22Rv1 (cell line): ENCODE measurements around the gene INPP5A.

Source experiments
- H3K27ac ChIP-seq: fragments of 450-650 bp; 2 replicates; pipeline ENCODE4 v1.5.1; 2017
- ZFX ChIP-seq: fragments of 450-650 bp; IDR thresholded peaks from 2 replicates; pipeline ENCODE4 v1.6.1; 2017; ENCODE audit warnings: antibody characterized with exemption, borderline replicate concordance
- TF ChIP-seq, protein P1 (sequence below): fragments of 450-650 bp; IDR thresholded peaks from 2 replicates; pipeline ENCODE4 v1.5.1; 2017; ENCODE audit warnings: mild to moderate bottlenecking

The INPP5A gene

DNA sequence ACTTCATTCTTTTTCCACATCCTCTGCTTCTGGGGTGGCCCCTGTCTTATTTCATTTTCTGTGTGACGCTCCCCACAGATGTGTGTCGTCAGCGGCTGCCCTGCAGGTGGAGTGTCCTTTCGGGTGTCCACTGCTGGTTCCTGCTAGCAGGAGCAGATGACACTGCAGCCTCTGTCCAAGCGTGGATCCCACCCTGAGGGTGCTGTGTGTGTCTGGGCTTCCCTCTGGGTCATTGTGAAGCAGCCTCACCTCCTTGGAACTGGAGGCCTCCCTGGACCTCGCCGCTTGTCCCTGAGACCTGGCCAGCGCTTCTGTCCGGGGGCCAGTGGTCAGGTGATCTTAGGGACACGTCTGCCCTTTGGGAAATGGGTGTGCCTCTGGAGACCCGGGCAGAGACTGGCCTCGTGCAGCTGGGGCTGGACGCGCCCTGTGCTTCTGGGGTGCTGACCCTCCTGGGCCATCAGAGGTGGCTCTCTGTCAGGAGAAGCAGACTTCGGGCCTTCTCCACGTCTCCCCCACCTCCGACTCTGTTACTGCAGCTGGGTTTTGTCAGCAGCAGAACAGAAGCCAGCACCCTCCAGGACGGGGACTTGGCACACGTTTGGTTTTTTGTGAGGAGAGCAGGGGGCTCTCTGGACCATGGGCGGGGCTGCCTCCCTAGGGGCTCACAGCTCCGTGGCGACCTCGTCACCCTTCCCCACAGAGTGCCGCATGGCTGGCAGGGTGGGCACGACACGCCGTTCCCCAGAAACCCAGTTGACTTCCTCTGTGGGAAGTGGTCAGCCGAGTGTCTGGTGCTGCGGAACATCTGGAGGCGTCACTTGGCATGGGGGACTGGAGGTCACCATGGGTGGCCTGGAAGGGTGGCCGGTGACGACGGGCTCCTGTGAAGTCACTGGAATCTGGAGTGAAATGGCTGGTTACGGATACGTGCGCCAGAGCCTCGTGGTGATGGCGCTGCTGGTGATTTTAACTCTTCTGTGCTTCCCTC is 48.4 kb downstream of the INPP5A start:
- TF ChIP-seq, protein P1, sequence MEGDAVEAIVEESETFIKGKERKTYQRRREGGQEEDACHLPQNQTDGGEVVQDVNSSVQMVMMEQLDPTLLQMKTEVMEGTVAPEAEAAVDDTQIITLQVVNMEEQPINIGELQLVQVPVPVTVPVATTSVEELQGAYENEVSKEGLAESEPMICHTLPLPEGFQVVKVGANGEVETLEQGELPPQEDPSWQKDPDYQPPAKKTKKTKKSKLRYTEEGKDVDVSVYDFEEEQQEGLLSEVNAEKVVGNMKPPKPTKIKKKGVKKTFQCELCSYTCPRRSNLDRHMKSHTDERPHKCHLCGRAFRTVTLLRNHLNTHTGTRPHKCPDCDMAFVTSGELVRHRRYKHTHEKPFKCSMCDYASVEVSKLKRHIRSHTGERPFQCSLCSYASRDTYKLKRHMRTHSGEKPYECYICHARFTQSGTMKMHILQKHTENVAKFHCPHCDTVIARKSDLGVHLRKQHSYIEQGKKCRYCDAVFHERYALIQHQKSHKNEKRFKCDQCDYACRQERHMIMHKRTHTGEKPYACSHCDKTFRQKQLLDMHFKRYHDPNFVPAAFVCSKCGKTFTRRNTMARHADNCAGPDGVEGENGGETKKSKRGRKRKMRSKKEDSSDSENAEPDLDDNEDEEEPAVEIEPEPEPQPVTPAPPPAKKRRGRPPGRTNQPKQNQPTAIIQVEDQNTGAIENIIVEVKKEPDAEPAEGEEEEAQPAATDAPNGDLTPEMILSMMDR, result no peak
- no peak for TF ChIP-seq ZFX

DNA sequence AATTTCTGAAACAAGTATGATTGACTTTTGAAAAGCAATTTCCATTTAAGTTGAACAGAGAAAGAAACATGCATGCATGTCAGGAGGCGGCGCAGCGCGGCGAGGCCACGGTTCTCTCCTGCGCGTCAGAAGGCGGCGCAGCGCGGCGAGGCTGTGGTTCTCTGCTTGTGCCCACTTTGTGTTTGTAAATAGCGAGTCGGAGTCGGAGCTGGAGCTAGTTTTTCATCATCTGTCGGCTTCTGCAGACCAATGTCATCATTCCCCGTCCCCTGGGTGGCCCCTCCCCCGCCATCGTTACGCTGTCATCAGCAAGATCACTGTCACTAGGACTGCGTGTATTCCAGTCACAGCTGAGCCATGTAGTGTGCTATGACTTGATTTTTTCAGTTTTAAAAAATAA is 49.2 kb downstream of the INPP5A start:
- no peak overlapping the region for H3K27ac ChIP-seq
- TF ChIP-seq ZFX, result no peak
- TF ChIP-seq, protein P1, result no peak

More for the DNA sequence above, 48.4 kb downstream of the INPP5A start:
- H3K27ac ChIP-seq, result no peak overlapping the region

DNA sequence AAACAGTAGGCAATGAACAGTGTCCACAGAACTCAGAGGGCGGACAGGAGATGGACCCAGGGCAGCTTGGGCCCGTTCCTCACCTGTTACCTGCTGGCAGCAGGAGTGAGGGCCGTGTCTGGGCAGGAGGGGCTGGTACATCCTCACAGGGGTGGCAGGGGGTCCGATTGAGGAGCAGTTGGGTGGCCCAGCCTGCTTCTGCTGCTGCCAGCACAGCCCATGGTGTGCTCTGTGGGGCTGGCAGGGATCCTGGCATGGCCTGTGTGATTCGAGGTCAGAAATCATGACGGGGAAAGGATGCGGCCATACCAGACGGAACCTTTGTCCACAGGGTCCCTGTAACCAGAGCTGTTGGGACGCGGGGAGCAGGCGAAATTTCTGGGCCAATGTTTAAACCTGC is 49.6 kb downstream of the INPP5A start:
- no peak for TF ChIP-seq ZFX
- TF ChIP-seq, protein P1, result no peak
- H3K27ac ChIP-seq, result no peak overlapping the region

DNA sequence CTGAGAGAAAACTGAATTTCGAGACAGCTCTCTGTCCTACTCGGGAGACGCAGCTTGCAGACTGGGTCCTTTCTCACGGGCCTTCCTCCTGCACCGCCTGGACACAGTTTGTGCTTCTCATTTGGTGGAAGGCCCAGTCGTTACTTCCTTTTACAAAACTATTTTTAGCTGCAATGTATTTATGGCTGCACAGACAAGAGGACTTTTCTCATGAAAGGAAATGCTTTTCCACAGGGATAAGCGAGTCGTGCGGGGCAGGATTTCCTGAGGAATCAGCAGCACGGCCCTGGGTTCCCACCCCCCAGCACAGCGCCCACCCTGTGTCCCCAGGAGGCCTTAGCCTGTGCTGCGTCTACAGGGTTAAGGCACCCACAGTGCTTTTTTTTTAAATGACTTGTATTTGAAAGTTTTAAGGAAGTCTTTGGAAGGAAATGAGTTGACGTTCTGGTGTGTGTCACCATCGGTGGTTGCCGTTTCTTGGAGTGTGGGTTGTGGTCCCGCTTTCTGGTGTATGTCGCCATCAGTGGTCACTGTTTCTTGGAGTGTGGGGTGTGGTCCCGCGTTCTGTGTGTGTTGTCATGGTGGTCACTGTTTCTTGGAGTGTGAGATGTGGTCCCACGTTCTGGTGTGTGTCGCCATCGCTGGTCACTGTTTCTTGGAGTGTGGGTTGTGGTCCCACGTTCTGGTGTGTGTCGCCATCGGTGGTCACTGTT is 50.9 kb downstream of the INPP5A start:
- no peak overlapping the region for H3K27ac ChIP-seq
- TF ChIP-seq, protein P1, result no peak
- TF ChIP-seq ZFX, result no peak

DNA sequence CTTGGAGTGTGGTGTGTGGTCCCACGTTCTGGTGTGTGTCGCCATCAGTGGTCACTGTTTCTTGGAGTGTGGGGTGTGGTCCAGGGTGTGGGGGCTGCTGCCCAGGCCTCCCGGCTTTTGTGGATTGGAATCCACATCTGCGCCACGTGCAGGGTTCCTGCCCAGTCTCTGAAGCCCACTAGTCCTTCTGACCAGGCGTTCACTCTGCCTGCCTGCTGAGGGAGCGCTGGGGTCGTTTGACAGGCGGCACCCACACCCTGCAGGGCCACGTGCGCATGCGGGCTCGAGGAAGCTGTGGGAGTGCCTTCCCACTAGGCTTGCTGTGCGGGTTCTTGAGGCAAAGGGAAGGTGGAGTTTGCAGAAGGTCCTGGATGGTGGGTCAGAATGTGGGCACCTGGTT is 51.4 kb downstream of the INPP5A start:
- TF ChIP-seq, protein P1, result no peak
- TF ChIP-seq ZFX, result no peak
- H3K27ac ChIP-seq, result no peak overlapping the region

DNA sequence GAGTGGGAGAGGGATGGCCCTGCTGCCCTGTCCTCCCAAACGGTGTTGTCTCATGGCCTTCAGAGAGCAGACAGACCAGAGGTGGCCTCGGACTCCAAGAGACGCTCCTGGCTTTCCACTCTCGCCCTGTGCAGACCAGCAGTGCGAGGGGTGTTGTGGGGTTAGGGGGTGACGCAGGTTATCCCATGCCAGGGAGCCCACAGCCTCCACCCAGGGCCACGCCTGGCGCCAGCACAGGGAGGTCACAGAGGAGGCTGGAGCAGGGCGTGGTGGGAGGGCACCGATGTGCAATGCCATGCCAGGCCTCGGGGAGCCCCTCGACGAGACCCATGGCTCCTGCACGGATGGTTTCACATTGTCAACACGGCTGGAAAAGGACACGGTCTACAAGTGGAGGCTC is 52.1 kb downstream of the INPP5A start:
- H3K27ac ChIP-seq, result no peak overlapping the region
- TF ChIP-seq ZFX, result no peak

DNA sequence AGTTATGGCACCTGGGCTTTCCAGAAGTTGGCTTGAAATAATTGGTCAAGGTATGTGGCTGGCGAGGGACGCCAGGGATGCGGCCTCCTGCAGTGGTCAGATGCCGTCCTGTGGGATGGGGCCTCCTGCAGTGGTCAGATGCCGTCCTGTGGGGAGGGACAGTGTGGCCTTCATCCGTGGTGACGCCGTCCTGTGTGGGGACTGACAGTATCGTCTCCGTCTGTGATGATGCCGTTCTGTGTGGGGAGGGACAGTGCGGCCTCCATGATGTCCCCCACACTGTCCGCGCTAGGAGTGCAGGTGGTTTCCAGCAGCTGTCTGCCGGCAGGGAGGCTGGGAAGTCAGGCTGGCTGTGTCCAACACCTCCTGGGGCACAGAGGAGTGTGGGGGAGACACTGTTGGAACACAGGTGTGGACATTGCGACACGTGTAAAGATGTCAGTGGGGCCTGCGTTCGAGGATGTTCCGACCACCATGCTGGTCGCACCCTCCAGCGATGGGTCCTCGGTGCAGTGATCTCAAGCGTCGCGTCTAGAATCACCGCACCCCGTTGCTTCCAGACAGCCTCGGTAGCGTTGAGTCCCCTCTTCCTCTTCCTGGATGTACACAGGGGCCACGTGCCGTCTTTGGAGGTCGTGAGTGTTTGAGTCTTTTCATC is 52.6 kb downstream of the INPP5A start:
- TF ChIP-seq, protein P1, result no peak
- TF ChIP-seq ZFX, result no peak

More for the DNA sequence above, 52.6 kb downstream of the INPP5A start:
- H3K27ac ChIP-seq, result peak overlapping the region; percentile 37; the same call in 1 of the 2 replicates
